B cell (primary cell): ENCODE measurements around the gene VEGFA. TPM values are rescaled to one million over a fixed set of nuclear protein-coding genes. Genes with fewer than 3 reads are reported as not detected.

Source experiments
- ATAC-seq: fragments of 200-7000 bp; cut with Tn5 transposase; one replicate; pipeline ENCODE4 v1.10.0; 2021; ENCODE audit warnings: low read depth, mild to moderate bottlenecking, moderate number of reproducible peaks, moderate library complexity
- CTCF ChIA-PET: fragments of 350-600 bp; sonication (Branson Sonifier 250); formaldehyde crosslinking; loops from one replicate; lab custom pipeline; 2021; ENCODE audit warnings: antibody characterized with exemption, inconsistent platforms; lab: Charles Lee
- POLR2A ChIA-PET: fragments of 350-600 bp; sonication (Branson Sonifier 250); formaldehyde crosslinking; loops from one replicate; lab custom pipeline; 2021; ENCODE audit warnings: antibody characterized with exemption; lab: Charles Lee
- DNase-seq: peaks from one replicate; pipeline ENCODE4 v3.0.0; 2013
- H2AFZ ChIP-seq: 2 replicates; pipeline ENCODE4 v1.6.1; 2012; ENCODE audit warnings: mild to moderate bottlenecking, low read depth, low read length; ENCODE audit not compliant: insufficient read depth, poor library complexity, severe bottlenecking
- H3K27ac ChIP-seq, 2 donors: 1 replicate in 1 of 2; 2 replicates in 1 of 2; pipeline ENCODE4 v1.5.1; 2012 to 2013; ENCODE audit warnings: low read length in 2 of 2, mild to moderate bottlenecking in 2 of 2, moderate library complexity in 1 of 2
- H3K27me3 ChIP-seq, 4 experiments: fragments of 200-600 bp in 1 of 4; sonication (generic) in 1 of 4; replicated peaks in 1 of 4; 1 replicate in 2 of 4; 2 replicates in 2 of 4; pipeline versions ENCODE4 v1.6.1 to v1.7.0; 2013 to 2016; ENCODE audit warnings: low read length in 3 of 4, mild to moderate bottlenecking in 2 of 4, mixed read lengths in 1 of 4, moderate library complexity in 1 of 4; ENCODE audit not compliant: insufficient read depth in 4 of 4, control insufficient read depth in 3 of 4; ENCODE audit errors: control extremely low read depth in 1 of 4
- H3K36me3 ChIP-seq, 2 experiments: replicated peaks in 1 of 2; 1 replicate in 1 of 2; 2 replicates in 1 of 2; pipeline versions ENCODE4 v1.6.1 to v1.7.1; 2013; ENCODE audit warnings: low read length in 1 of 2; ENCODE audit not compliant: insufficient read depth in 2 of 2, control insufficient read depth in 1 of 2; ENCODE audit errors: control extremely low read depth in 1 of 2, extremely low read depth in 1 of 2
- H3K4me1 ChIP-seq, 2 donors: fragments of 200-600 bp in 1 of 2; sonication (generic) in 1 of 2; 1 replicate in 1 of 2; 2 replicates in 1 of 2; pipeline versions ENCODE4 v1.5.1 to v1.6.1; 2013 to 2017; ENCODE audit warnings: low read length in 2 of 2; ENCODE audit not compliant: control insufficient read depth in 2 of 2, insufficient read depth in 2 of 2
- H3K4me2 ChIP-seq: replicated peaks from 2 replicates; pipeline ENCODE3; 2012; ENCODE audit warnings: mild to moderate bottlenecking, low read depth, low read length; ENCODE audit not compliant: poor library complexity, severe bottlenecking
- H3K4me3 ChIP-seq, 5 experiments: fragments of 200-600 bp in 1 of 5; sonication (generic) in 1 of 5; 1 replicate in 3 of 5; 2 replicates in 2 of 5; pipeline versions ENCODE4 v1.5.1 to v1.7.0; 2011 to 2016; ENCODE audit warnings: low read length in 4 of 5, mild to moderate bottlenecking in 4 of 5, low read depth in 2 of 5, control low read depth in 1 of 5, moderate library complexity in 1 of 5; ENCODE audit not compliant: insufficient read depth in 1 of 5; ENCODE audit errors: control extremely low read depth in 1 of 5, extremely low read depth in 1 of 5
- H3K79me2 ChIP-seq: fragments of 200-600 bp; sonication (generic); one replicate; pipeline ENCODE4 v1.6.0; 2016; ENCODE audit warnings: low read length; ENCODE audit not compliant: control insufficient read depth, insufficient read depth
- H3K9ac ChIP-seq: fragments of 200-600 bp; sonication (generic); 2 replicates; pipeline ENCODE4 v1.6.1; 2017; ENCODE audit warnings: mild to moderate bottlenecking, low read length, moderate library complexity
- H3K9me3 ChIP-seq, 3 donors: one replicate each; pipeline versions ENCODE4 v1.6.1 to v1.7.1; 2013; ENCODE audit warnings: low read length in 2 of 3; ENCODE audit not compliant: control insufficient read depth in 2 of 3, insufficient read depth in 1 of 3; ENCODE audit errors: control extremely low read depth in 1 of 3
- H4K20me1 ChIP-seq: 2 replicates; pipeline ENCODE4 v1.6.0; 2012; ENCODE audit warnings: mild to moderate bottlenecking, low read length; ENCODE audit not compliant: insufficient read depth, control insufficient read depth, poor library complexity, severe bottlenecking
- H3K27ac Mint-ChIP-seq: one replicate; pipeline ENCODE4 v1.8.0; 2021; ENCODE audit warnings: mixed read lengths
- H3K27me3 Mint-ChIP-seq: one replicate; pipeline ENCODE4 v1.8.0; 2021; ENCODE audit warnings: mixed read lengths
- H3K4me1 Mint-ChIP-seq: one replicate; pipeline ENCODE4 v1.8.0; 2021; ENCODE audit warnings: mixed read lengths
- H3K4me3 Mint-ChIP-seq: one replicate; pipeline ENCODE4 v1.8.0; 2021; ENCODE audit warnings: mixed read lengths
- H3K9me3 Mint-ChIP-seq: one replicate; pipeline ENCODE4 v1.8.0; 2022; ENCODE audit warnings: mixed read lengths; ENCODE audit not compliant: insufficient read depth
- EZH2 ChIP-seq: IDR thresholded peaks from 2 replicates; pipeline ENCODE4 v1.6.1; 2012; ENCODE audit warnings: borderline replicate concordance, low read depth, mild to moderate bottlenecking, moderate library complexity, low read length; ENCODE audit not compliant: insufficient read depth, poor library complexity, severe bottlenecking
- WGBS: methylation state at CpG from one replicate; pipeline ENCODE4 v1.1.5; 2013; ENCODE audit warnings: missing lambda C conversion rate; ENCODE audit not compliant: insufficient coverage; 5-methylcytosine and 5-hydroxymethylcytosine counted together
- intact Hi-C: fragments of 100-400 bp; cut with micrococcal nuclease; formaldehyde crosslinking; loops from one replicate; pipeline ENCODE4 v1.10.0; 2022
- polyA plus RNA-seq: library from polyadenylated mRNA; depleted of rRNA; stranded (reverse); fragments of >200 nt; gene quantifications from 2 replicates; pipeline ENCODE4 v1.2.3, GENCODE V29; 2012
- total RNA-seq, 2 donors: library from RNA; stranded (reverse); fragments of 120-200 nt in 1 of 2; gene quantifications; 1 replicate in 1 of 2; 2 replicates in 1 of 2; pipeline versions ENCODE4 v1.2.3 to v1.2.4, GENCODE V29; 2013 to 2022
- TF ChIP-seq, protein P1 (sequence below): fragments of 200-600 bp; IDR thresholded peaks from one replicate; pipeline ENCODE4 v1.8.0; 2022; ENCODE audit warnings: antibody characterized with exemption, mild to moderate bottlenecking

VEGFA gene
- total and polyA plus RNA-seq, 2 donors (not counting 1 experiment from before 2014, with no cell fraction given), result 3.9 to 6.4 TPM

GRCh38 chr6:43749461-43749860 lies 20.6 kb upstream of the VEGFA start:
- ChIA-PET POLR2A (interaction anchor here (0.6 kb wide), 1 partner anchor 28 kb away, joined by 4 read pairs; no protein-coding TSS in a partner anchor), CTCF (no interaction called here)
- Histone ChIP-seq H3K4me2 (no peak overlapping the region), H2AFZ (no peak overlapping the region), H3K27me3 (peaks cover 0 to 10% (median 0%) of the 10 kb centered on the region in 4 experiments), H3K9ac (no peak overlapping the region), H3K27ac (no peak overlapping the region), H4K20me1 (no peaks in the 10 kb centered on the region), H3K79me2 (no peaks in the 10 kb centered on the region), H3K4me1 (no peaks in the 10 kb centered on the region), H3K9me3 (no peaks in the 10 kb centered on the region), H3K36me3 (no peaks in the 10 kb centered on the region), H3K4me3 (no peak overlapping the region)
- 80% methylated on average over 1 of the region's 2 CpGs for WGBS
- TF ChIP-seq EZH2, result no peak
- TF ChIP-seq, protein P1, sequence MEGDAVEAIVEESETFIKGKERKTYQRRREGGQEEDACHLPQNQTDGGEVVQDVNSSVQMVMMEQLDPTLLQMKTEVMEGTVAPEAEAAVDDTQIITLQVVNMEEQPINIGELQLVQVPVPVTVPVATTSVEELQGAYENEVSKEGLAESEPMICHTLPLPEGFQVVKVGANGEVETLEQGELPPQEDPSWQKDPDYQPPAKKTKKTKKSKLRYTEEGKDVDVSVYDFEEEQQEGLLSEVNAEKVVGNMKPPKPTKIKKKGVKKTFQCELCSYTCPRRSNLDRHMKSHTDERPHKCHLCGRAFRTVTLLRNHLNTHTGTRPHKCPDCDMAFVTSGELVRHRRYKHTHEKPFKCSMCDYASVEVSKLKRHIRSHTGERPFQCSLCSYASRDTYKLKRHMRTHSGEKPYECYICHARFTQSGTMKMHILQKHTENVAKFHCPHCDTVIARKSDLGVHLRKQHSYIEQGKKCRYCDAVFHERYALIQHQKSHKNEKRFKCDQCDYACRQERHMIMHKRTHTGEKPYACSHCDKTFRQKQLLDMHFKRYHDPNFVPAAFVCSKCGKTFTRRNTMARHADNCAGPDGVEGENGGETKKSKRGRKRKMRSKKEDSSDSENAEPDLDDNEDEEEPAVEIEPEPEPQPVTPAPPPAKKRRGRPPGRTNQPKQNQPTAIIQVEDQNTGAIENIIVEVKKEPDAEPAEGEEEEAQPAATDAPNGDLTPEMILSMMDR, result no peak
- Mint-ChIP-seq H3K4me3 (no peak overlapping the region), H3K27me3 (peaks cover 27% of the 10 kb centered on the region), H3K9me3 (no peaks in the 10 kb centered on the region), H3K4me1 (no peaks in the 10 kb centered on the region), H3K27ac (no peak overlapping the region)
- ATAC-seq, result no peak
- no peak for DNase-seq
- intact Hi-C loops, result no loop called here

DNA sequence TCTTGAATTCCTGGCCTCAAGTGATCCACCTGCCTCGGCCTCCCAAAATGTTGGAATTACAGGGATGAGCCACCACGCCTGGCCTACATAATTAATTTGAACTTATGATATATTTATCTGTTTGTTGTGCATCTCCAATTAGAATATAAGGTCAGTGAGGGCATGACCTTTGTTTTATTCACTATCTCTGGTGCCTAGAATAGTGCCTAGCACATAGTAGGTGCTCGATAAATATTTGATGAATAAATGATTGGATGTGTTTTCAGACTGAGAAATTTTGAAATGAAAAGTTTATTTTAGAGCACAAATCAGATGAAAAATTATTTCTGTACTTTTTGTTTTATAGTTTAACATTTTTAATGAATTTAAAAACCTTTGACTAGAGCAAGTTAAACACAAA lies 19.4 kb upstream of the VEGFA start:
- H3K4me1 ChIP-seq, result no peaks in the 10 kb centered on the region
- no CpG with 5 or more reads among the region's 3 CpGs for WGBS
- ATAC-seq (no peak), DNase-seq (no peak)
- CTCF ChIA-PET, result interaction anchor here (1.0 kb wide), 1 partner anchor 19 kb away, joined by 3 read pairs; no protein-coding TSS in a partner anchor
- Mint-ChIP-seq H3K27me3 (peaks cover 26% of the 10 kb centered on the region), H3K4me3 (no peak overlapping the region), H3K9me3 (no peaks in the 10 kb centered on the region), H3K4me1 (no peaks in the 10 kb centered on the region), H3K27ac (no peak overlapping the region)
- intact Hi-C loops, result no loop called here
- H3K79me2 ChIP-seq, result no peaks in the 10 kb centered on the region
- H3K36me3 ChIP-seq, result no peaks in the 10 kb centered on the region
- H3K9ac ChIP-seq, result no peak overlapping the region
- no peak for TF ChIP-seq EZH2
- TF ChIP-seq, protein P1, result no peak
- H3K27me3 ChIP-seq, result peaks cover 0 to 10% (median 0%) of the 10 kb centered on the region in 4 experiments
- no peak overlapping the region for H3K27ac ChIP-seq
- POLR2A ChIA-PET, result no interaction called here
- no peak overlapping the region for H3K4me2 ChIP-seq
- H4K20me1 ChIP-seq, result no peaks in the 10 kb centered on the region
- no peak overlapping the region for H2AFZ ChIP-seq
- H3K9me3 ChIP-seq, result no peaks in the 10 kb centered on the region
- H3K4me3 ChIP-seq, result no peak overlapping the region
